Measurements from ENCODE around the gene ITGB6. TPM values are rescaled to one million over a fixed set of nuclear protein-coding genes. Genes with fewer than 3 reads are reported as not detected.

ITGB6 gene
- total and polyA plus RNA-seq, 4 experiments from 2014 or later, result not detected

DNA sequence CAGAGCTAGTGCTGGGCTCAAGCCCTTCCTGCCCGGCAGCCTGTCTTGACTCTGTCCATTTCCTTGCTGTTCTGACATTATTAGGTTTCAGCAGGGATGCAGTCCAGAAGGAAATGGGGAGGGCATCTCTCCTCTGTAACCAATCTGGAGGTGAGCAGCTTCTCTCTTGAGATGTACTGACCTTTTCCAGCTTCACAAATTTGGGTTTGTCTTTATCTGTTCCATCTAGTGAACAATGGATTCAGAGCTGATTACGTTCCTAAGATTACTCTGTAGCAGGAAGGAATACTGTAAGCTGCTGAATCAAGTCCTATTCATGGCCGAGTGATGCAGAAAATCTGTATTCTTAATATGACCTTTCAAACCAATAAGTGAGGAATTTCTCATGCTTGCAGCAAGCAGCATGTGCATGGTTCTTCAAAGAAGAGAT is 148.7 kb downstream of the ITGB6 start:
- ChIA-PET POLR2A (ENCODE audit: partially characterized antibody) (no interaction called here), CTCF (ENCODE audit: partially characterized antibody) (no interaction called here)
- no peak for DNase-seq
- H3K27ac ChIP-seq (ENCODE audit: low read depth, low read length), result no peak overlapping the region
- H3K9me3 ChIP-seq (ENCODE audit: control insufficient read depth in 1 of 2, low read length in 2 of 2), result no peaks in the 10 kb centered on the region
- Mint-ChIP-seq H3K4me3 (no peak overlapping the region), H3K4me1 (peaks cover 0 to 1% (median 0%) of the 10 kb centered on the region in 4 donors), H3K27me3 (peaks cover 11% of the 10 kb centered on the region in 2 donors), H3K9me3 (no peaks in the 10 kb centered on the region), H3K36me3 (no peaks in the 10 kb centered on the region), H3K27ac (no peak overlapping the region)
- H3K4me3 ChIP-seq (ENCODE audit: low read length in 2 of 2), result no peak overlapping the region
- H3K27me3 ChIP-seq (ENCODE audit: insufficient read depth, low read length), result no peaks in the 10 kb centered on the region
- intact Hi-C loops (cut with micrococcal nuclease), result no loop called here
- no peaks in the 10 kb centered on the region for H3K4me1 ChIP-seq (ENCODE audit: insufficient read depth, low read length)
- H3K36me3 ChIP-seq (ENCODE audit: insufficient read depth, low read length), result no peaks in the 10 kb centered on the region

DNA sequence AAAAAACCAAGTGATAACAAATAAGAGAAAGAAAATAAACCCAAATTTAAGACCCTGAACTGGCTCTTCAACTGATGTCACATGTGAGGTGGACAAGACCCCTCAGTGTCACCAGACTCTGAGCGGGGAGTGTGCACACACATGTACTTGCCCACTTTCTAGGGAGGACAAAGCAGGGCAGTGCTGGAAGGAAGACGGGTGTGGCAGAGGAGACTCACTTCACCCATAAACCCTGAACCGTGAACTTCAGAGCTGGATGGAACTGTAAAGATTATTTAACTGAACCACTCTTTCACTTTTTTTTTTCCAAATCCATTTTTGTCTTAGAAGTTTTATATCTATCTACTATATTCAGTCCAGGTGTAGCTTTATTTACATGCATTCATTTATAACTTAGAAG is 149.9 kb downstream of the ITGB6 start:
- DNase-seq, result no peak
- no peaks in the 10 kb centered on the region for H3K36me3 Mint-ChIP-seq
- H3K27me3 Mint-ChIP-seq, result peaks cover 8 to 11% of the 10 kb centered on the region in 2 donors
- H3K9me3 Mint-ChIP-seq, result no peaks in the 10 kb centered on the region
- H3K4me3 Mint-ChIP-seq, result no peak overlapping the region
- H3K27ac Mint-ChIP-seq, result no peak overlapping the region
- Histone ChIP-seq H3K9me3 (ENCODE audit: control insufficient read depth in 1 of 2, low read length in 2 of 2) (no peaks in the 10 kb centered on the region), H3K36me3 (ENCODE audit: insufficient read depth, low read length) (no peaks in the 10 kb centered on the region), H3K27ac (ENCODE audit: low read depth, low read length) (no peak overlapping the region), H3K27me3 (ENCODE audit: insufficient read depth, low read length) (no peaks in the 10 kb centered on the region), H3K4me1 (ENCODE audit: insufficient read depth, low read length) (no peaks in the 10 kb centered on the region), H3K4me3 (ENCODE audit: low read length in 2 of 2) (no peak overlapping the region)
- H3K4me1 Mint-ChIP-seq, result no peaks in the 10 kb centered on the region
- intact Hi-C loops (cut with micrococcal nuclease), result no loop called here
- ChIA-PET POLR2A (ENCODE audit: partially characterized antibody) (no interaction called here), CTCF (ENCODE audit: partially characterized antibody) (interaction anchor here (1.6 kb wide), 1 partner anchor 8 kb away, joined by 4 read pairs; no protein-coding TSS in a partner anchor)

Other genes with a start within 250 kb of the ITGB6 start
- not detected for gene PLA2R1, start 137.7 kb downstream of the ITGB6 start, total RNA-seq
- gene PLA2R1, start 137.7 kb downstream of the ITGB6 start, polyA plus RNA-seq, result not detected

All from CD4-positive, alpha-beta memory T cell (primary cell).